GM19467 (cell line): ENCODE data around the gene DDX50.
"Not testable (repeated sequence)": the region's sequence is repeated elsewhere in the genome, so short reads cannot be mapped to it uniquely, and the experiment has no call there.

ENCODE experiments used
- ATAC-seq: cut with Tn5 transposase; IDR thresholded peaks from one replicate; pipeline ENCODE4 v1.9.1; 2021; ENCODE audit warnings: mild to moderate bottlenecking, moderate library complexity; ENCODE audit not compliant: unreplicated experiment

DDX50 gene

GRCh38 chr10:68975936-68976473, 74.9 kb downstream of the DDX50 start:
- ATAC-seq, result not testable (repeated sequence)

GRCh38 chr10:68979738-68980137, 78.6 kb downstream of the DDX50 start:
- not testable (repeated sequence) for ATAC-seq

GRCh38 chr10:68981074-68981473, 80.0 kb downstream of the DDX50 start:
- no peak for ATAC-seq

GRCh38 chr10:68982389-68982788, 81.3 kb downstream of the DDX50 start:
- no peak for ATAC-seq

- no peak for ATAC-seq
These were observed 86.5 kb downstream of the DDX50 start for GRCh38 chr10:68987611-68988010.

- peak; percentile 78 for ATAC-seq
These were observed 87.6 kb downstream of the DDX50 start, which contains the start of gene KIFBP for GRCh38 chr10:68988530-68989316. TSS of gene KIFBP (plus strand) at chr10:68988803. CDS start at chr10:68988833, 30 bp downstream.

- ATAC-seq, result no peak
These were observed 88.3 kb downstream of the DDX50 start for GRCh38 chr10:68989317-68989990.

GRCh38 chr10:68992636-68993440, 91.7 kb downstream of the DDX50 start:
- ATAC-seq, result no peak
